Measurements from ENCODE around the gene GLYR1.

Gene GLYR1

GRCh38 chr16:4832698-4833343 is 14.3 kb downstream of the GLYR1 start:
- Histone ChIP-seq H3K9me3 (replicated peaks; ENCODE audit: insufficient read depth, low read length) (no peaks in the 10 kb centered on the region), H3K9ac (ENCODE audit: low read length) (no peak overlapping the region), H3K4me1 (ENCODE audit: low read length) (peaks cover 4% of the 10 kb centered on the region), H3K79me2 (ENCODE audit: low read length) (peaks cover 45% of the 10 kb centered on the region), H4K20me1 (ENCODE audit: insufficient read depth, low read length) (no peaks in the 10 kb centered on the region), H3K27me3 (replicated peaks; ENCODE audit: insufficient read depth, low read length) (no peaks in the 10 kb centered on the region), H3F3A (ENCODE audit: insufficient read depth, low read length) (peaks cover under 1% of the 10 kb centered on the region), H3K4me3 (ENCODE audit: low read length) (no peak overlapping the region), H3K9me2 (replicated peaks; ENCODE audit: insufficient read depth, low read length) (no peaks in the 10 kb centered on the region), H3K4me2 (ENCODE audit: low read depth, low read length) (no peak overlapping the region), H3K27ac (ENCODE audit: low read length) (no peak overlapping the region), H3K36me3 (replicated peaks; ENCODE audit: insufficient read depth, low read length) (peaks cover 16% of the 10 kb centered on the region; the same call in 1 of the 2 replicates), H2AFZ (ENCODE audit: low read length) (no peak overlapping the region)
- TF ChIP-seq EZH2phosphoT487 (IDR thresholded peaks at IDR 0.05; ENCODE audit: low read length), result no peak
- no peak for TF ChIP-seq CTCF (IDR thresholded peaks at IDR 0.05; ENCODE audit: low read length)
- no peak for DNase-seq

- Histone ChIP-seq H3K9ac (ENCODE audit: low read length) (no peak overlapping the region), H3K4me2 (ENCODE audit: low read depth, low read length) (no peak overlapping the region), H3K4me3 (ENCODE audit: low read length) (no peak overlapping the region), H3K9me3 (replicated peaks; ENCODE audit: insufficient read depth, low read length) (no peaks in the 10 kb centered on the region), H3K9me2 (replicated peaks; ENCODE audit: insufficient read depth, low read length) (no peaks in the 10 kb centered on the region), H3F3A (ENCODE audit: insufficient read depth, low read length) (no peaks in the 10 kb centered on the region), H4K20me1 (ENCODE audit: insufficient read depth, low read length) (no peaks in the 10 kb centered on the region), H3K27ac (ENCODE audit: low read length) (no peak overlapping the region), H2AFZ (ENCODE audit: low read length) (no peak overlapping the region), H3K36me3 (replicated peaks; ENCODE audit: insufficient read depth, low read length) (peaks cover 16% of the 10 kb centered on the region; the same call in 1 of the 2 replicates), H3K27me3 (replicated peaks; ENCODE audit: insufficient read depth, low read length) (no peaks in the 10 kb centered on the region), H3K4me1 (ENCODE audit: low read length) (no peaks in the 10 kb centered on the region), H3K79me2 (ENCODE audit: low read length) (peaks cover 40% of the 10 kb centered on the region)
- TF ChIP-seq CTCF (IDR thresholded peaks at IDR 0.05; ENCODE audit: low read length), result no peak
- no peak for TF ChIP-seq EZH2 (optimal IDR thresholded peaks at IDR 0.05; ENCODE audit: low read depth, low read length)
- no peak for TF ChIP-seq EZH2phosphoT487 (IDR thresholded peaks at IDR 0.05; ENCODE audit: low read length)
- no peak for DNase-seq
Observed at GRCh38 chr16:4831616-4832015, 15.5 kb downstream of the GLYR1 start.

GRCh38 chr16:4830408-4830807 is 16.7 kb downstream of the GLYR1 start:
- no peaks in the 10 kb centered on the region for H3K9me3 ChIP-seq (replicated peaks; ENCODE audit: insufficient read depth, low read length)
- H3K4me1 ChIP-seq (ENCODE audit: low read length), result no peaks in the 10 kb centered on the region
- H3F3A ChIP-seq (ENCODE audit: insufficient read depth, low read length), result no peaks in the 10 kb centered on the region
- H3K4me2 ChIP-seq (ENCODE audit: low read depth, low read length), result no peak overlapping the region
- H3K79me2 ChIP-seq (ENCODE audit: low read length), result peaks cover 30% of the 10 kb centered on the region
- peaks cover 16% of the 10 kb centered on the region; the same call in 1 of the 2 replicates for H3K36me3 ChIP-seq (replicated peaks; ENCODE audit: insufficient read depth, low read length)
- no peak for TF ChIP-seq EZH2phosphoT487 (IDR thresholded peaks at IDR 0.05; ENCODE audit: low read length)
- TF ChIP-seq CTCF (IDR thresholded peaks at IDR 0.05; ENCODE audit: low read length), result no peak
- no peak for TF ChIP-seq EZH2 (optimal IDR thresholded peaks at IDR 0.05; ENCODE audit: low read depth, low read length)
- H4K20me1 ChIP-seq (ENCODE audit: insufficient read depth, low read length), result no peaks in the 10 kb centered on the region
- no peak overlapping the region for H3K27ac ChIP-seq (ENCODE audit: low read length)
- no peak overlapping the region for H2AFZ ChIP-seq (ENCODE audit: low read length)
- H3K4me3 ChIP-seq (ENCODE audit: low read length), result no peak overlapping the region
- no peak overlapping the region for H3K9ac ChIP-seq (ENCODE audit: low read length)
- no peak for DNase-seq
- H3K9me2 ChIP-seq (replicated peaks; ENCODE audit: insufficient read depth, low read length), result no peaks in the 10 kb centered on the region
- H3K27me3 ChIP-seq (replicated peaks; ENCODE audit: insufficient read depth, low read length), result no peaks in the 10 kb centered on the region

Measured in MM.1S (cell line).